ENCODE data around the gene ALG12. TPM values are rescaled to one million over a fixed set of nuclear protein-coding genes. Genes with fewer than 3 reads are reported as not detected.
A peak's percentile ranks its signal among the peaks of the same experiment; 100 is the strongest.

Gene ALG12
- total RNA-seq, 4 donors from 2014 or later, result 17.3 to 25.5 (median 22.1) TPM

- Histone ChIP-seq H3K9me3 (no peaks in the 10 kb centered on the region), H3K27me3 (no peaks in the 10 kb centered on the region), H3K4me3 (no peak overlapping the region), H3K27ac (no peak overlapping the region), H3K4me1 (no peaks in the 10 kb centered on the region), H3K36me3 (peaks cover 0 to 61% (median 0%) of the 10 kb centered on the region in 3 donors)
- TF ChIP-seq POLR2A (IDR thresholded peaks at IDR 0.05), result no peak
- TF ChIP-seq, protein P1, sequence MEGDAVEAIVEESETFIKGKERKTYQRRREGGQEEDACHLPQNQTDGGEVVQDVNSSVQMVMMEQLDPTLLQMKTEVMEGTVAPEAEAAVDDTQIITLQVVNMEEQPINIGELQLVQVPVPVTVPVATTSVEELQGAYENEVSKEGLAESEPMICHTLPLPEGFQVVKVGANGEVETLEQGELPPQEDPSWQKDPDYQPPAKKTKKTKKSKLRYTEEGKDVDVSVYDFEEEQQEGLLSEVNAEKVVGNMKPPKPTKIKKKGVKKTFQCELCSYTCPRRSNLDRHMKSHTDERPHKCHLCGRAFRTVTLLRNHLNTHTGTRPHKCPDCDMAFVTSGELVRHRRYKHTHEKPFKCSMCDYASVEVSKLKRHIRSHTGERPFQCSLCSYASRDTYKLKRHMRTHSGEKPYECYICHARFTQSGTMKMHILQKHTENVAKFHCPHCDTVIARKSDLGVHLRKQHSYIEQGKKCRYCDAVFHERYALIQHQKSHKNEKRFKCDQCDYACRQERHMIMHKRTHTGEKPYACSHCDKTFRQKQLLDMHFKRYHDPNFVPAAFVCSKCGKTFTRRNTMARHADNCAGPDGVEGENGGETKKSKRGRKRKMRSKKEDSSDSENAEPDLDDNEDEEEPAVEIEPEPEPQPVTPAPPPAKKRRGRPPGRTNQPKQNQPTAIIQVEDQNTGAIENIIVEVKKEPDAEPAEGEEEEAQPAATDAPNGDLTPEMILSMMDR (IDR thresholded peaks at IDR 0.05), result no peak
- DNase-seq, result no peak
Observed at GRCh38 chr22:49905465-49905864, 12.8 kb downstream of the ALG12 start.

- H3K4me3 ChIP-seq, result no peak overlapping the region
- TF ChIP-seq, protein P1 (IDR thresholded peaks at IDR 0.05), result no peak
- no peak for TF ChIP-seq POLR2A (IDR thresholded peaks at IDR 0.05)
- no peak overlapping the region for H3K27ac ChIP-seq
- no peaks in the 10 kb centered on the region for H3K9me3 ChIP-seq
- no peaks in the 10 kb centered on the region for H3K4me1 ChIP-seq
- H3K27me3 ChIP-seq, result no peaks in the 10 kb centered on the region
- DNase-seq, result no peak
- peaks cover 0 to 59% (median 0%) of the 10 kb centered on the region in 3 donors for H3K36me3 ChIP-seq
Observed at GRCh38 chr22:49904040-49904369, 14.2 kb downstream of the ALG12 start.

DNA sequence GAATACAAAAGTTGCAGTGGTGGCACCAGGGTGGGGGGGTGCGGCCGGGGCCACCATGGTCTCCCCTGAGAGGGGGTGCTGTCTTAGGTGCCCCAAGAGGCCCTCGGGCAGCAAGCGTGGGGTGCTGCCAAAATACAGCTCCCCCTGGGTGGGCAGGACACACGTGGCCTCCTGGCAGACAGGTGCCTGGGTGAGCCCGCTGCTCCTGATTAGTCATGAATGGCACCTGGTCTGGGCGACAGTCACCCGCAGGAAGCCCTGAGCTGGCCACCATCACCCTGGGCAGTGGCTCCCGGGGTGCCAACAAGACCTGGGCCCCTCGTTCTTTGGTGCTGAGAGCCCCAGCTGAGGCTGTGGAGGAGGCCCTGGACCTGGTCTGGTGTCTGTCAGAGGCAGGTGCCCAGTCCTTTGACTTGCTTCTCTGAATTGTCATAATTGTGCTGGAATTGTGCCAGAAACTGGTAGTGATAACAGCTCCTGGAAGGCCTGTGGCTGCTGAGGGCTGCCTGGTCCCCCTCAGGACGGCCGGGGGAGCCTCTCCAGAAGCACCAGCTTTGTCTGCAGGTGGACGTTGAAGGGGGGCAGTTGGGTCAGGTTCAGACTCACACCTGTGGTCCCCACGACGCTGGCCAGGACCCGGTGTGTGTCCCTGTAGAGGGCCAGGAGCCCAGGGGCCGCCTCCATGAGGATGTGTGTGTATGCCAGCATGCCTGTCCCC, 14.8 kb downstream of the ALG12 start:
- TF ChIP-seq, protein P1 (IDR thresholded peaks at IDR 0.05), result no peak
- TF ChIP-seq POLR2A (IDR thresholded peaks at IDR 0.05), result no peak
- Histone ChIP-seq H3K4me3 (no peak overlapping the region), H3K27me3 (no peaks in the 10 kb centered on the region), H3K27ac (no peak overlapping the region), H3K9me3 (no peaks in the 10 kb centered on the region), H3K4me1 (no peaks in the 10 kb centered on the region), H3K36me3 (peaks cover 0 to 59% (median 0%) of the 10 kb centered on the region in 3 donors)
- DNase-seq, result no peak

DNA sequence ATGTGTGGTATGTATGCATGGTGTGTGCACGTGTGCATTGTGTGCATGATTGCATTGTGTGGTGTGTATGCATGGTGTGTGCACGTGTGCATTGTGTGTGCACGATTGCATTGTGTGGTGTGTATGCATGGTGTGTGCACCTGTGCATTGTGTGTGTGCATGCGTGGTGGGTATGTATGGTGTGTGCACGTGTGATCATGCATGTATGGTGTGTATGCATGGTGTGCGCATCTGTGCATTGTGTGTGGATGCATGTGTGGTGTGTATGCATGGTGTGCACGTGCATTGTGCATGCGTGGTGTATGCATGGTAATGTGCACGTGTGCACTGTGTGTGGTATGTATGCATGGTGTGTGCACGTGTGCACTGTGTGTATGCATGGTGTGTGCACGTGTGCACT, 16.8 kb downstream of the ALG12 start:
- DNase-seq, result no peak
- H3K4me1 ChIP-seq, result no peaks in the 10 kb centered on the region
- no peak for TF ChIP-seq POLR2A (IDR thresholded peaks at IDR 0.05)
- TF ChIP-seq, protein P1 (IDR thresholded peaks at IDR 0.05), result no peak
- H3K27ac ChIP-seq, result no peak overlapping the region
- H3K9me3 ChIP-seq, result no peaks in the 10 kb centered on the region
- peaks cover 0 to 42% (median 0%) of the 10 kb centered on the region in 3 donors for H3K36me3 ChIP-seq
- no peak overlapping the region for H3K4me3 ChIP-seq
- no peaks in the 10 kb centered on the region for H3K27me3 ChIP-seq

DNA sequence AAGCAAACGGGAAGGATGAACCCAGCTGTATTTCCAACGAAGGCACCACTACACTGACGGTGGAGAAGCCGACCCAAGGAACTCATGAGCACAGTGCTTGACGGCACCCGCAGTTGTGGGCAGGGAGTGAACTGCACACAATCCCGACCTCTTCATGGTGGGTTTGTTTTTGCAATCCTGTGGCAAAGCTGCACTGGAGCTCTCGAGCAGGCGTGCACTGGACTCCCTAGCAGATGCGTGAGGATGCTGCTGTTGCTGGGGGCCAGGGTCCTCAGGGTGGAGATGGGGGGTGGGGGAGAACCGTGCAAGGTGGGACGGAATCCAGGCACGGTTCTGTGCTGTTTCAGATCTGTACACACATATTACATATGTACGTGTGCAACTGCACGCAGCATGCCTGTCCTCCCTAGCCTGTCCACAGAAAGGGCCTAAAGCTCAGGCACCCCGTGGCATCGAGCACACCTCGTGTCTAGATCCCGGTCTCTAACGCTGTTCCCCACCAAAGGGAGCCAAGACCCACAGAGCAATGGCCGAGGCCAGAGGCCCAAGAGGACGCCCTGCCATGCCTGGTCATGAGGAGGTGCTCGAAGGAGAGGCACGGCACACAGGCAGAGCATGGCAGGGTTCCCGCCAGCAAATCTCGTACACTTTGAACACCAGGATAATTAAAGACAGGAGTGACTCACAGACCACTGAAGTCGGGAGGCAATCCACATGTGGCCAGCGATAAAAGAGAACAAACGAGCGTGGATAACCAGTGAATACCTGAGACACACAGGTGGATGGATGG, 17.6 kb downstream of the ALG12 start:
- H3K9me3 ChIP-seq, result no peaks in the 10 kb centered on the region
- H3K4me3 ChIP-seq, result no peak overlapping the region
- peaks cover 0 to 34% (median 0%) of the 10 kb centered on the region in 3 donors for H3K36me3 ChIP-seq
- no peak overlapping the region for H3K27ac ChIP-seq
- H3K27me3 ChIP-seq, result no peaks in the 10 kb centered on the region
- DNase-seq, result peak in 1 of 3 donors; percentile 40
- no peak for TF ChIP-seq POLR2A (IDR thresholded peaks at IDR 0.05)
- TF ChIP-seq, protein P1 (IDR thresholded peaks at IDR 0.05), result no peak
- H3K4me1 ChIP-seq, result no peaks in the 10 kb centered on the region

Measured in Peyer's patch (tissue), 4 donors.